OCI-LY3 (cell line): Measurements from ENCODE around the gene INCA1.
"Not testable (repeated sequence)": the region's sequence is repeated elsewhere in the genome, so short reads cannot be mapped to it uniquely, and the experiment has no call there.

Experiments
- H2AFZ ChIP-seq: fragments of 200-600, 300-600 bp; shearing (Covaris generic); 2 replicates; pipeline ENCODE4 v1.6.0; 2014; ENCODE audit warnings: antibody characterized with exemption, low read depth, low read length
- H3K27ac ChIP-seq: fragments of 200-600, 300-600 bp; sonication (generic); 2 replicates; pipeline ENCODE4 v1.5.1; 2014; ENCODE audit warnings: mild to moderate bottlenecking, low read length, moderate library complexity, mixed read lengths
- H3K27me3 ChIP-seq: fragments of 200-600, 300-600 bp; sonication (generic); 2 replicates; pipeline ENCODE4 v1.6.1; 2014; ENCODE audit warnings: low read depth, low read length, mixed read lengths
- H3K36me3 ChIP-seq: fragments of 200-600, 300-600 bp; sonication (generic); replicated peaks from 2 replicates; pipeline ENCODE3; 2014; ENCODE audit warnings: low read depth, low read length, mixed read lengths
- H3K4me1 ChIP-seq: fragments of 300-600, 200-600 bp; sonication (generic); 2 replicates; pipeline ENCODE4 v1.6.1; 2014; ENCODE audit warnings: low read length, mixed read lengths
- H3K4me2 ChIP-seq: fragments of 200-600, 300-600 bp; sonication (generic); 2 replicates; pipeline ENCODE4 v1.6.1; 2014; ENCODE audit warnings: low read length, mixed read lengths
- H3K4me3 ChIP-seq: fragments of 300-600, 200-600 bp; sonication (generic); 2 replicates; pipeline ENCODE4 v1.5.1; 2014; ENCODE audit warnings: antibody characterized with exemption, mild to moderate bottlenecking, low read length, moderate library complexity
- H3K79me2 ChIP-seq: fragments of 300-600, 200-600 bp; shearing (Covaris generic); 2 replicates; pipeline ENCODE4 v1.6.1; 2014; ENCODE audit warnings: mild to moderate bottlenecking, low read length, mixed read lengths
- H3K9ac ChIP-seq: fragments of 300-600, 200-600 bp; shearing (Covaris generic); 2 replicates; pipeline ENCODE4 v1.6.0; 2014; ENCODE audit warnings: mild to moderate bottlenecking, low read length, moderate library complexity
- H3K9me3 ChIP-seq: fragments of 200-600, 300-600 bp; shearing (Covaris generic); 2 replicates; pipeline ENCODE4 v1.6.1; 2014; ENCODE audit warnings: low read length, mixed read lengths; ENCODE audit not compliant: insufficient read depth
- H4K20me1 ChIP-seq: fragments of 200-600, 300-600 bp; sonication (generic); 2 replicates; pipeline ENCODE4 v1.6.1; 2016; ENCODE audit warnings: low read length, mixed read lengths; ENCODE audit not compliant: insufficient read depth
- CTCF ChIP-seq: fragments of 200-600, 300-600 bp; sonication (generic); IDR thresholded peaks from 2 replicates; pipeline ENCODE4 v1.5.1; 2014; ENCODE audit warnings: antibody characterized with exemption, low read length, low read depth
- EZH2phosphoT487 ChIP-seq: fragments of 200-600 bp; shearing (Covaris generic); IDR thresholded peaks from 2 replicates; pipeline ENCODE4 v1.6.1; 2018; ENCODE audit warnings: antibody characterized with exemption, mixed run types, low read depth

The INCA1 gene

DNA sequence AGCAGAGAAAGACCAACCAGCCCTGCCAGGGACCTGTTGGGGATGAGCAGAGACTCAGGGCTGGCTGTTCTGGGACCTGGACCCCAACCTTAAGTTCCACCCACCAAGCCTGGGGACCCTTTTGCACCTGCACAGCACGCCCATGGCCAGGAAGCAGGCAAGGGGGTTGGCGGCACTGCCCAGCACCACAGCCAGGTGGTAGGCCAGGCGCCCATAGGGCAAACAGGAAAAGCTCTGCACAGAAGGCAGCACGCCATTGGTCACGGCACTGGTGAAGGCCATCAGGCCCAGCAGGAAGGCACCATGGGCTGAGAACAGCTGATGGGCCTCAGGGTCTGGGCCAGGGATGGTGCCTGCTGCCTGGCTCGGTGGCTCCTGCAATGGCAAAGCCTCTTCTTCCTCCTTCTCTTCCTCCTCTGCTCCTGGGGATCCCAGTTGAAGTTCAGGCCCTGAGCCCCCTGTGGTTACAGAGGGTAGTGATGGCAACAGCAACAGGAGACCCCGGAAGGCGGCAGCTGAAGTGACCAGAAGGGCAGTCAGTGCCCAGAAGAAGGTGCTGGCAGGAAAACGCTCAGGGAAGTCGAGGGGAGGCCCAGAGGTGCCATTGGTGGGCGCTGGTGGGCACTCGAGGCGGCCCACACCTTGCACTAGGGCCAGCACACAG is 36.2 kb upstream of the INCA1 start:
- peaks cover 10% of the 10 kb centered on the region; the same call in 1 of the 2 replicates for H3K4me1 ChIP-seq
- no peaks in the 10 kb centered on the region for H3K79me2 ChIP-seq
- TF ChIP-seq CTCF (no peak), EZH2phosphoT487 (no peak)
- H3K4me3 ChIP-seq, result no peak overlapping the region
- no peak overlapping the region for H2AFZ ChIP-seq
- no peaks in the 10 kb centered on the region for H3K27me3 ChIP-seq
- H3K4me2 ChIP-seq, result no peak overlapping the region
- no peak overlapping the region for H3K27ac ChIP-seq
- H3K36me3 ChIP-seq, result no peaks in the 10 kb centered on the region
- H3K9me3 ChIP-seq, result no peaks in the 10 kb centered on the region
- H4K20me1 ChIP-seq, result no peaks in the 10 kb centered on the region
- no peak overlapping the region for H3K9ac ChIP-seq

GRCh38 chr17:5032865-5033264 is 35.5 kb upstream of the INCA1 start:
- Histone ChIP-seq H3K27ac (no peak overlapping the region), H3K4me2 (no peak overlapping the region), H3K9me3 (no peaks in the 10 kb centered on the region), H2AFZ (no peak overlapping the region), H4K20me1 (no peaks in the 10 kb centered on the region), H3K79me2 (no peaks in the 10 kb centered on the region), H3K4me1 (peaks cover 10% of the 10 kb centered on the region; the same call in 1 of the 2 replicates), H3K9ac (no peak overlapping the region), H3K27me3 (no peaks in the 10 kb centered on the region), H3K4me3 (no peak overlapping the region), H3K36me3 (no peaks in the 10 kb centered on the region)
- TF ChIP-seq EZH2phosphoT487, result no peak

DNA sequence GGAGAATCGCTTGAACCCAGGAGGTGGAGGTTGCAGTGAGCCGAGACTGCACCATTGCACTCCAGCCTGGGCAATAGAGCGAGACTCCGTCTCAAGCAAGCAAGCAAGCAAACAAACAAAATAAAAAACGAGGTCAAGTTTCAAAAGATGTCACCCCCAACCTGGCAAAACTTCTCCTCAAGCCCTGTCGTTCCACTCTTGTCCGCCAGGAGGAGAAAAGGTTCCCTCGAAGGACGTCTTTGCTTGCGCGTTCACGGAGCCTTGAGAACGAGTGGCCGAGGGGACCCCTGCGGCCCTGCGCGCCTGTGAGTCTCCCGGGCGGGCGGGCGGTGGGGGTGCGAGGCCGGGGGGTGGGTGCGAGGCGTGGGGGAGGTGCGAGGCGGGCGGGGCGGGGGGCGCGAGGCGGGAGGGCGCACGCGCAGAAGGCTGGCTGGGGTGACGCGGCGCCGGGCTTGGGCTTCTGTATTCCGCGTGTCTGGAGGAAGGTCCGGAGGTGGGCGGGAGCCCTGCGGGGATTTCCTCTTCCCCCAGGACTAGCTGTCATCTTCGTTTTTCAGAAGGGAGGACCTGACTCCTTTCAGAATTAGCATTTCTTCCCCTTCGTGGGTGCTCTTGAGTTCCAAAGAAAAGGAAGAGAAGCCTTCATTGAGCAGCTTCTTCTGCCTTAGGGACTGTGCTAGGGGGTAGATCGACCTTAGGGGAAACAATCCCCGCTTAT is 34.2 kb upstream of the INCA1 start:
- Histone ChIP-seq H3K4me1 (peaks cover 10% of the 10 kb centered on the region; the same call in 1 of the 2 replicates), H3K9ac (peak overlapping the region; percentile 71), H3K79me2 (no peaks in the 10 kb centered on the region), H3K4me2 (peak overlapping the region; percentile 95), H3K36me3 (no peaks in the 10 kb centered on the region), H4K20me1 (no peaks in the 10 kb centered on the region), H3K27me3 (no peaks in the 10 kb centered on the region), H3K9me3 (no peaks in the 10 kb centered on the region), H3K4me3 (peak overlapping the region; percentile 79), H2AFZ (peak overlapping the region; percentile 91; the same call in 1 of the 2 replicates), H3K27ac (peak overlapping the region; percentile 39; the same call in 1 of the 2 replicates)
- no peak for TF ChIP-seq EZH2phosphoT487
- peak; percentile 48 for TF ChIP-seq CTCF

- H3K9me3 ChIP-seq, H3K4me2 ChIP-seq, H3K4me1 ChIP-seq, H4K20me1 ChIP-seq, H3K79me2 ChIP-seq, H2AFZ ChIP-seq, H3K4me3 ChIP-seq, H3K27ac ChIP-seq, H3K36me3 ChIP-seq, H3K27me3 ChIP-seq, H3K9ac ChIP-seq: not testable (repeated sequence)
Observed at GRCh38 chr17:5030168-5030567, 32.8 kb upstream of the INCA1 start.

DNA sequence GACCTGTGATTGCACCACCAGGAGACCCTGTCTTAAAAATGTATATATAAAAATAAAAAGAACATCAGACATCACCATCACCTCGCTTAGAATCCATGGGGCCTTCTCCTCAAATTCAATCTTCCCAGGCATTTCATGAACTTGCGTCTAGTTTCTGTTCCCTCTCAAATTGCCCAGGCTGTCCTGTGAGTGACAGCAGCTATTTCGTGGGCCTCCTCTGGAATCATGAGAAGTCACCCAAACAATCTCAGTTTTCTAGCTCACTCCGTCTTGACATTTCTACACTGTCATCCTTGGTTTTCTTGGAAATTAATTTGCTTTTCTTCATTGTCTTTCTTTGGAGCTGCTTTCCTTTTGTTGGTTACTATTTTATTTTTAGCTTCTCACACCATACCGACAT is 30.6 kb upstream of the INCA1 start:
- Histone ChIP-seq H3K4me3 (no peak overlapping the region), H3K4me2 (no peak overlapping the region), H3K36me3 (no peaks in the 10 kb centered on the region), H3K79me2 (no peaks in the 10 kb centered on the region), H3K9ac (no peak overlapping the region), H3K9me3 (no peaks in the 10 kb centered on the region), H2AFZ (no peak overlapping the region), H3K27me3 (no peaks in the 10 kb centered on the region), H3K4me1 (peaks cover 10% of the 10 kb centered on the region; the same call in 1 of the 2 replicates), H3K27ac (no peak overlapping the region), H4K20me1 (no peaks in the 10 kb centered on the region)
- TF ChIP-seq EZH2phosphoT487 (no peak), CTCF (no peak)
